NCI-H2107 treated with DMSO at 0.1 percent for 48 hours (cell line): ENCODE measurements around the gene RIMS4.
A peak's percentile ranks its signal among the peaks of the same experiment; 100 is the strongest.

ENCODE experiments used
- DNase-seq: peaks from one replicate; lab custom pipeline; 2025; ENCODE audit not compliant: unreplicated experiment; lab: John Stamatoyannopoulos, UW

Gene RIMS4

GRCh38 chr20:44743916-44744655 lies 66.3 kb downstream of the RIMS4 start:
- DNase-seq = no peak

- no peak for DNase-seq
Observed at GRCh38 chr20:44743080-44743701, 67.2 kb downstream of the RIMS4 start.

DNA sequence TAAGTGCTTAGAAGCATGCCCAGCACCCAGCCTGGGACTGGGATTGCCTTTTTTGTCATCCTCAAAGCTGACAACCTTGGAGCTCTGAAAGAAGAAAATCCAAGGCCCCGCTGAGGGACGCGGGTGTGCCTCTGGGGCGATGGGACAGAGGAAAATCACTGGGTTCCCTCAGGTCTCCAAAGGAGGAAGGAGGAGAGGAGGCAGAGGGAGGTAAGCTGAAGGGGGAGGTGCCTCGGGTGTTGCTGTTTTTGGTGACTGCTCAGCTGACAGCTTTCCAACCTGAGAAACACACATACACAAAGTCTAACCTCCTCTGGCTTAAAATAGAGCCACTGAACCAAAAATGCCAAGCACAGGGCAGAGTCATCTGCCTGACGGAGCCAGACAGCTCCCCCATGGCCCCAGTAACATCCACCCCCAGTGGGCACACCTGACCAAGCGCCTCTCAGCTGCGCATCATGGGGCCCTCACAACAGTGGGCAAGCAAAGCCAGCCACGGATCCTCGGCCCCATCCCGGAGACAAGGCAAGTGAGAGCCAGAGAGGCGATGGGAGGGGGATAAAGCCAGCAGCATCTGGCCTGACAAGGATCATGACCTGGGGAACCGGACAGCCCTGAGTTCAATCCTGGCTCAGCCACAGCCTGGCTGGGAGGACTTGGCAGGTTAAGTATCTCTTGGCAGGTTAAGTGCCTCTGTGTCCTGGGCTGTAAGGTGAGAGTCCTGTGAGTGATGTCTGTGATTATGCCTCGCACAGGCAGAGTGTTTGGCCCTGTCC lies 67.9 kb downstream of the RIMS4 start:
- DNase-seq = no peak

GRCh38 chr20:44739942-44740341 lies 70.4 kb downstream of the RIMS4 start:
- no peak for DNase-seq

DNA sequence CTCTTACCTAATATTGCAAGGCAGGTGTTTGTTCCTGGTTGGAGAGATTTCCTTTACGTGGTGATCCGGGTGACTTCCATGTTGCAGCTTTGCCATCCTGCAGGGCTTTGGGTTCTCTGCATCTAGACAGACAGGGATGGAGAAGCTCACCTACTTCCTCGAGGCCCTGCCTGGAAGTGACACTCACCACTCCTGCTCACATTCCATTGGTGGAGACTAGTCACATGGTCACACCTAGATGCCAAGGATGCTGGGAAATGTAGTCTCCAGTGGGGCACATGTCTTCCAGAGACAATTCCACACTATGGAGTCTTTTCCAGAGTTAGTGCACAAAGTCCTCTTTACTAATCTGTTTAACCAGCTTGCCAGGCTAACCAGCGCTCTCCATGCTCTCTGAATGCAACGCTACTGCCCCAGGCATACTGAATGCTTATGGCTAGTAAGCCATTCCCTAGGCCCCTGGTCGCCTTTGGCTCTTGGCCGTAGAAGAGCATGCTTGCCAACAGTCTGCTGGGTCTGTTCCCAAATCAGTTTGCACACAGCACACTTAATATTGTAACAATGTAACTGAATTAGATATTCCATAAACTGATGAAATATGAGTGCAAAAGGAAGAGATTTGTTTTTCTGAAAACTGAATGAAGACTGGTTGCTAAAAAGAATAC lies 71.4 kb downstream of the RIMS4 start:
- DNase-seq = no peak

DNA sequence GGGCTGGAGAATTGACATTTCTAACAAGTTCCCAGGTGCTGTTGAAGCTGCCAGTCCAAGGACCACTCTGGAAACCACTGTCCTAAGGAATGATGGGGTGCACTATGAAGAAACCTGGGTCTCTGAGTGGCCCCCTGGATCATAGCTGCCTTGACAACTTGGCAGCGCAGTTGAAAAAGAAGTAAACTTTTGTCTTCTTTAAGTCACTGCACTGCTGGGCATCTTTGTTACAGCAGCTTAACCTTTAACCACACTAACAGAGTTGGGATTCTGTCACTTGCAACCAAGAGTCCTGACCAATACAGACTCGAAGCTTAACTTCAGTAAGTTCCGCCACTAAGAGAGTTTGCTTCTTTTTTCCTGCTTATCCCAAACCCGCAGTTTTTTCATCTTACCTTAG lies 73.2 kb downstream of the RIMS4 start:
- no peak for DNase-seq

- no peak for DNase-seq
Observed at GRCh38 chr20:44736170-44737021, 74.0 kb downstream of the RIMS4 start.

- DNase-seq = no peak
Observed at GRCh38 chr20:44735816-44736169, 74.6 kb downstream of the RIMS4 start.

DNA sequence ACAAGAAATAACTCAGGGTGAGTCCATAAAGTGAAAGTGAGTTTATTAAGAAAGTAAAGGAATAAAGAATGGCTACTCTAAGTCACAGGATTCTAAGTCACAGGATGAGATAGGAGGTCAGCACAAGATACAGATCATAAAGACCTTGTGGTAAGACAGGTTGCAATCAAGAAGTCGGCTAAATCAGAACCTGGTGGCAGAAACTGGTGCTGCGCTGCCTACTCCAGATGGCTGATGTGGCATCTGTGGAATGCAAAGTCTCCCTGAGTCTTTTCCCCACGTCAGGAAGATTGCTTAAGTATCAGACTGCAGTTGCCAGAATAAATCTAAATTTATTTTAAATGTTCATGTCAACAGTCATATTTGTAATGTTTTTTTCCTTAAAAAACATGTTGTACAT lies 75.4 kb downstream of the RIMS4 start:
- no peak for DNase-seq

DNA sequence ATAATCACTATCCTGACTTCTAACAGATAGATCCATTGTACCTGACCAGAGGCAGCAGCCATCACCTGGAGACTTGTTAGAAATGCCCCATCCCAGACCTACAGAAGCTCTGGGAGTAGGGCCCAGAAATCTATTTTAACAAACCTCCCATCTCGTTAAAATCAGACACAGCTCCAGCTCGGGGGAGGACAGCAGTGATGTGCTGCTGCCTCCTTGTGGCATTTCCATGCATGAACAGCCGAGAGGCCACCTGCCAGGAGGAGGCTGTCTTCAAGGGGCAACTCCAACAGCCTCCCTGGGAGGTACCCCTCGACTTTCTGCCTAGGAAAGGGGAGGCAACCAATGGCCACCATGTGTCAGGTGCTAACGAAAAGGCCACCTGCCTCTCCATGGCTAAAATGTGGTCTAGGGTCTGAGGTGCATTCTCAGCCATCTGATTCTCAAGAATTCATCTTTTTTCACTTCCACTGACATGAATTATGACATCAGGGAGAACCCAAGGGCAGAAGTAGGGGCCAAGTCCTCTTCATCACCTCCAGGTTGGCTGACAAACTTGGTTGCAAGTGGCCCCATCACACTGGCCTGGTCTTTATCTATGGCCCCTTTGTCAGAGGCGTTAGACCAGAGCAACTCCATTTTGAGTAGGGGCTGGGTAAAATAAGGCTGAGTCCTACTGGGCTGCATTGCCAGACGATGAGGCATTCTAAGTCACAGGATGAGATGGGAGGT lies 76.8 kb downstream of the RIMS4 start:
- DNase-seq = peak; percentile 3

GRCh38 chr20:44732327-44732726 lies 78.0 kb downstream of the RIMS4 start:
- DNase-seq = no peak

- no peak for DNase-seq
Observed at GRCh38 chr20:44731657-44732056, 78.7 kb downstream of the RIMS4 start.

GRCh38 chr20:44730441-44730840 lies 79.9 kb downstream of the RIMS4 start:
- no peak for DNase-seq

DNA sequence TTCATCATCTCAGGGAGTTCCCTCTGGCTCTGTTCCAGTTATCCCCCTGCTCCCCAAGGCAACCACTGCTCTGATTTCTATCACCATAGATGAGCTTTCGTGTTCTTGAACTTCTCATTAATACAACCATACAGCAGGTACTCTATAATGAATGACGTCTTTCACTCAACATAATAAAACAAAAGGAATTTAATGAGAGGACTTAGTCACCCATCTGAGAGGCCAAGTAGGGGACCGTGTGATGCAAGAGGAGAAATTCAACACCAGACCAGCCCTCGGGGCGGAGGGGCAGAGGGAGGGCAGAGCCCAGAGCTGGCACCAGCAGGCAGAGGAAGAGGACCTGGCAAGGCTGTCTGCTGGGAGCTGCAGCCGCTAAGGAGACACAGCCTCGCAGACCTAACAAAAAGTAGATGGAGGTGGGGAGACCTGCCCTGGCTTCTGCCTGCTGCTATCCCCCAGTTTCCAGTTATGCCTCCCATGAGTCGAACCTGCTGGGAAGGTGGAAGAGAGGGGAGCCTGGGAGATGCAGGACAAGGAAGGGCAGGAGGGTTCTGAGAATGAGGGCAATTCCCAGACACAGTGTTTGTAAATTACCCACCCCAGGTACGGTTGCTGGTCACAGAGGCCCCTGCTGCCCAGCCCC lies 81.4 kb downstream of the RIMS4 start:
- peak; percentile 73 for DNase-seq

DNA sequence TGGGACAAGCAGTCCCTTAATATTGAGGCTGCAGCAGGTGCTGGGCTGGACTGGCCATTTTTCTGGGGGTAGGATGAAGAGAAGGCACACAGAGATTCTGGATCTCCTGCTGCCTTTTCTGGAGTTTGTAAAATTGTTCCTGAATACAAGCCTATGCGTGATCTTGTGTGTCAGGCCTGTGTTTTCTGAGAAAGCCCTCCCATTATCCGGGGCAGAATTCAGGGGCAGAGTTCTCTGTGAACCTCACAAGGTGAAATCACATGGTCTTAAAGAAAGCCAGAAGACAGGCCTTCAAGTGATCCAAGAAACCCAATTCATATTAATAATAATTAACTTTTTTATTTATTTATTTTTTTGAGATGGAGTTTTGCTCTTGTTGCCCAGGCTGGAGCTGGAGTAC lies 82.7 kb downstream of the RIMS4 start:
- DNase-seq = no peak

DNA sequence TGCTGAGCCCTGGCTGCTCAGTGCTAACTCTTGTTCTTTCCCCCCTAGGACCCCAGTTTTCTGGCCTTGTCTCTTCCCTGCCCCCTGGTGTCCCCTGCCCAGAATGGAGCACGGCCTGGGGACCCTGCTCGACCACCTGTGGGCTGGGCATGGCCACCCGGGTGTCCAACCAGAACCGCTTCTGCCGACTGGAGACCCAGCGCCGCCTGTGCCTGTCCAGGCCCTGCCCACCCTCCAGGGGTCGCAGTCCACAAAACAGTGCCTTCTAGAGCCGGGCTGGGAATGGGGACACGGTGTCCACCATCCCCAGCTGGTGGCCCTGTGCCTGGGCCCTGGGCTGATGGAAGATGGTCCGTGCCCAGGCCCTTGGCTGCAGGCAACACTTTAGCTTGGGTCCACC lies 83.3 kb downstream of the RIMS4 start:
- DNase-seq = no peak

DNA sequence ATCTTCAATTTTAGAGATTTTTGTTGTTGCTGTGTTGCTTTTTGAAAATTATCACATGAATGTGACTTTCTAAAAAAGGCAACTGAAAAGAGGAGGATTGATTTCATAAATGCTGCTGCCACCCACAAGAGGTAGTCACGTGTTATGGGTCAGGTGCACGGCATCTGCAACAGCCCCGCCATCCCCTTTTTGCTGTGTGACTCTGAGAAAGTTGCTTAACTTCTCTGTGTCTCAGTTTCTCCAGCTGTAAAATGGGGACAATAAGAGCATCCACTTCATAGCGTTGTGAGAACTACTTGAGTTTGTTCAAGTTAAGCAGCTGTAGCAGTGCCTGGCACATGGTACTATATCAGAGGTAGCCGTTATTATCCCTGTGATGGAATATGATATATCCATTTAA lies 84.5 kb downstream of the RIMS4 start:
- no peak for DNase-seq

GRCh38 chr20:44724423-44725091 lies 85.8 kb downstream of the RIMS4 start:
- DNase-seq = no peak

DNA sequence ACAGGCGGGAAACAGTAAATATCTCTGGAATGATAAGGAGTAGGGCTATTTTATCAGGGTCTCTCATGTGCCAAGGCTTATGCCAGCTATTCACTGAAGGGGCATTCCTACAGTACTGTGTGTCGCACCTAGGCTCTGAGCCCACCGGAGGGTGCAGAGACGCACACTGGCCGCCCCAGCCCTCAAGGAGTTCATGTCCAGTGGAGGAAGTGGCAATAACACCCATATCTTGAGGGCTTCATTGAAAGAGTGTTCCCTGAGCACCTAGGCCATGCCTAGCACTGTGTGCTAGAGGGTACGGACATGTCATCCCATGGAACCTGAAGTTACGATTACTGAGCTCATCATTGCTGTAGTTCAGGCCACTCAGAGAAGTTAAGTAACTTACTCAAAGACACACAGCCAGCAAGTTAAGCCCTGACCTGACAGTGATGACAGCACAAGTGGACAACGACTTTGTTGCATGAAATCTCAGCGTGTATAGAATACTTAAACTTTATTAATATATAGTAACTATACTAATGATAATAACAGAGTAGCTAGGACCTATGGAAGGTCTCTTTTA lies 86.5 kb downstream of the RIMS4 start:
- no peak for DNase-seq
